Stimulated activated naive CD8-positive, alpha-beta T cell treated with anti-CD3 and anti-CD28 coated beads, Interleukin-15, Interleukin-2, amounts not matched to agents 100 U/mL and 50 U/mL, for 24 hours (primary cell): Measurements from ENCODE around the gene ISG15.
A peak's percentile ranks its signal among the peaks of the same experiment; 100 is the strongest.
"Not testable (repeated sequence)": the region's sequence is repeated elsewhere in the genome, so short reads cannot be mapped to it uniquely, and the experiment has no call there.

Experiments used
- ATAC-seq: fragments of 150-1000 bp; cut with Tn5 transposase; one replicate; pipeline ENCODE4 v1.10.0; 2021
- DNase-seq: peaks from one replicate; pipeline ENCODE4 v3.0.0; 2021

The ISG15 gene

GRCh38 chr1:994546-994945 is 18.8 kb upstream of the ISG15 start:
- DNase-seq, ATAC-seq: not testable (repeated sequence)

DNA sequence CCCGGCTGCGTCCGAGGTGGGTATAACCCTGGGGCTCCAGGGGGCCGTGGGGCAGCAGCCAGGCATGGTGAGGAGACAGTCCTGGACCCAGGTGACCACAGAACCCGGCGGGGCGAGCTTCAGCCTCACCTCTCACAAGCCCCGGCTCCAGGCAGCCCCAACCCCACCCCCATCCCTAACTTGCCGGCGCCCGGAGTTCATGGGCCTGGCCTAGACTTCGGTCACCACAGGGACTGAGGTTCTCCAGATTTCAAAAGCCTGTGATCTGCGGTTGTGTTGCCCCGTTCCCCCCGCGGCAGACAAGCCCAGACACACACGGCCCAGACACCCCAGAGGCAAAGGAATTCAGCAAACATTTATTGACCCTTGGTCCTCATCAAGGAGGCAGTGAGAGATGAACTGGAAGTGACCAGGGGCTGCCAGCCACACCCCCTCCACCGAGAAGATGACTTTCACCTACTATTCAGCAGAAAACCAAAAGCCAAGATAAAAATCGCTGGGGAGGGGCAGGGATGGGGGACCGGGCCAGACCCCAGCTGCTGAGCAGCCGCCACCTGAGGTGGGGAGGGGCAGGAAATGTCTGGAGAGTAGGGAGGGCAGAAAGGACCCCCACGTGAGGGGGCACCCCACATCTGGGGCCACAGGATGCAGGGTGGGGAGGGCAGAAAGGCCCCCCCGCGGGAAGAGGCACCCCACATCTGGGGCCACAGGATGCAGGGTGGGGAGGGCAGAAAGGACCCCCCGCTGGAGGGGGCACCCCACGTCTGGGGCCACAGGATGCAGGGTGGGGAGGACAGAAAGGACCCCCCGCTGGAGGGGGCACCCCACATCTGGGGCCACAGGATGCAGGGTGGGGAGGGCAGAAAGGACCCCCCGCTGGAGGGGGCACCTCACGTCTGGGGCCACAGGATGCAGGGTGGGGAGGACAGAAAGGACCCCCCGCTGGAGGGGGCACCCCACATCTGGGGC is 17.3 kb upstream of the ISG15 start:
- DNase-seq (no peak), ATAC-seq (no peak)

- DNase-seq: no peak
- no peak for ATAC-seq
Observed at GRCh38 chr1:996851-997712, 16.2 kb upstream of the ISG15 start.

DNA sequence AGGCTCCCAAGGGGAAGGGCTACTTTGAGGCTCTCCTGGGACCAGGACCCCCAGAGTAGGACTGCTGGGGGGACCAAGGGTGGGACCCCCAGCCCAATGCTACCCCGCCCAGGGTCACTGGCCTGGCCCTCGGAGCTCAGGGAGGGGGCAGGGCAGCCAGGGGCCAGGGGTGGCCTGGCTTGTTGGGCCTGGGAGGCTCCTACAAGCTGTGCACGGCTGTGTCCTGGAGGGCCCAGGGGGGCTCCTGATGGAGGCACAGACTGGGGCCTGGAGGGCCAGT is 15.6 kb upstream of the ISG15 start:
- DNase-seq (no peak), ATAC-seq (no peak)

DNA sequence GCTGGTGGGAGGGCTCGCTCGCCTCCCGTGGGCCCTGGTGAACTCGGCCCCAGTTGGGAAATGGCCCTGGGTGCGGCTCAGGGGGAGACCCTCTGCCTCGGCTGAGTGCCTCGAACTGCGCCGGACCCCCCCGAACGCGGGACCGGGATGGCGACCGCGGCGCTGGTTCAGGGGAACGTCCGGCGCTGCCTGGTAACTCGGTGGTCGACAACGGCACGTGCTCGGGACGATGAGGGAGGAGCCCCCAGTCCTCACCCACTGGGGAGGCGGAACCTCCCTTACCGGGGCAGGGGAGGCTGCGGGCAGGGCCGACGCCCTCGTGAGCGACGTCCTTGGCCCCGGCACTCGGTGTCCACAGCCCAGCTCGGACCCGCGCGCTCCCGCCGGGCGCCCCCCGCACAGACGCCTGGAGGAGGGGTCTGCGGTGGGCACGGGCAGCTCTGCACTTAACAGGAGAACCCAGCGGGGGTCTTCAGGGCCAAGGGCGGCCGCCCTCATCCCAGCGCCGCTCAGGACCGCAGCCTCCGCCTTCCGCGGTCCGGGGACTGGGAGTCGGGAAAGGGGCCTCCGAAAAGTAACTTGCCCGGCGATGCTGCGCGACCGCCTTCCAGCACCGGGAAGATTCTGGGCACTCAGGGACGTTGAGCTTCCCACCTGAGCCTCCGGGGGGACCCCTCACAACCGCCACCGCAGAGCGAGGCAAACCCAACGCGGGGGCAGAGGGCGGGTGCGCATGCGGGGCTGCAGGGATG is 15.1 kb upstream of the ISG15 start:
- DNase-seq: no peak

GRCh38 chr1:998745-998994 is 14.6 kb upstream of the ISG15 start:
- DNase-seq: no peak
- ATAC-seq: peak; percentile 2

More for the DNA sequence above, 15.1 kb upstream of the ISG15 start:
- no peak for ATAC-seq

- ATAC-seq (peak; percentile 8), DNase-seq (peak; percentile 35)
Observed at GRCh38 chr1:998995-999724, 14.1 kb upstream of the ISG15 start.

GRCh38 chr1:999725-1000356 is 13.5 kb upstream of the ISG15 start, which contains the start of gene HES4:
TSS of gene HES4 (minus strand) at chr1:1000097. CDS start at chr1:999973, 124 bp downstream.
- ATAC-seq: peak; percentile 37
- peak; percentile 72 for DNase-seq

GRCh38 chr1:1000357-1001056 is 12.8 kb upstream of the ISG15 start:
- ATAC-seq: peak; percentile 3
- peak; percentile 81 for DNase-seq

GRCh38 chr1:1001057-1001783 is 12.1 kb upstream of the ISG15 start:
- ATAC-seq (no peak), DNase-seq (no peak)

GRCh38 chr1:1003618-1004419 is 9.5 kb upstream of the ISG15 start:
- DNase-seq: no peak
- ATAC-seq: no peak

GRCh38 chr1:1004420-1004779 is 8.9 kb upstream of the ISG15 start:
- DNase-seq (no peak), ATAC-seq (no peak)

DNA sequence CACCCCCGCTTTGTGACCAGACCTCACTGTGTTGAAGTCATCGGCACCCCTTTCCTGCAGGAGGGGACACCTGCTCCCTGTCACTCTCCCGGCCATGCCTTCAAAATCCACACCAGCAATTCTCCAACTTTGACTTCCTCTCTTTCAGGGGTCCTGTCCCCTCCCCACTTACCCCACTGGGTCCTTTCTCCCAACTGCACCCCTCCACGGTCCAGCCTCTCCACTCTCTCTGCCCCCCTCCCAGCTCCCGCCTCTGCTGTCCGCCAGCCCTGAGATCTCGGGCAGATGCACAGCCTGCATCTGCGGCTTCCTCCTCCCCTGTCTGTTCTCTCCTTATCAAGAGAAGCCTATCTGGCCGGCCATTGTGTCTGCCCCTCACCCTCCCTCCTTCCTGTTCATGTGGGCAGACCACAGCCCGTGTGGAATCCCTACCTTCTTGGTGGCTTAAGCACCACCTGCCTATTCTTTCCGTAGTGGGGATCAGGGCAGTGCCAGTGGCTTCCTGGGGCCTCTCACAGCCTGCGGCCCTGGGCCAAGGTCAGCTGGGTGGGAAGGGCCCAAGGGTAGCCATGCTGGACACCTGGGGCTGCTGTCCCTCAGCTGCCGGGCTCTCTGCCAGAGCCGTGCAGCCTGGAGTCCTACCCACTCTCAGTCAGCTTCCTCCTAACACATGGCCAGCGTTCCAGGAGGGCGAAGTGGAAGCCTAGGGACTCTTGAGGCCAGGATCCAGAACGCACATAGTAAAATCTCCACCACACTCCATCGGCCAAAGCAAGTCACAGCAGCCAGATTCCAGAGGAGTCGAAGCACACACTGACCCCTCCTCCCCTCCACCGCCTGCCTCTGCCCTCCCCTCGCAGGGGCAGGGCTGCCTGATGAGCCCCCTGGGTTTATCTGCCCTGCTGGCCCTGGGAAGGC is 8.3 kb upstream of the ISG15 start:
- no peak for ATAC-seq
- DNase-seq: no peak

DNA sequence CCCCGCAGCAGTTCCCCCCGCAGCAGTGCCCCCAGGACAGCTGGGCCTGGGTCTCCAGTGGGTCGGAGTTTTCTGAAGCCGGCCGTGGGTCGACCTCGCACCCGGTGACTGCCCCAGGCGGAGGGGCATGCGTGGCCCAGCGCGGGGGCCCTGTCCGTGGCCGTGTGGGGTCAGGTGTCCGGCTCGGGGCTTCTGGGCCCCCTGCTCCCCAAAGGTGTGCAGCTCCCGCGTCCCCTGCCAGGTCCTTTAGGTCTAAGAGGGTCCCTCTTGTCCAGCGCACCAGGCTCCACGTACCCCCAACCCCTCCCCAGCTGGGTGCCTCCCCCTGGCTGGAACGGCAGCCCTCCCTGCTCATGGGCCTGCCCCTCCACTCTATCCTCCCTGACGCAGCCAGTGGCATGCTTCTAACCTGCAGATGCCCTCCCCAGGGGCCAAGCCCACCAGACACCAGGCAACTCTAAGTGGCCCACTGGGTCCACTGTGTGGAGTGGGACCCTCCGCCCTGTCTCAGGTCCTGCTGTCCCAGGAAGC is 7.5 kb upstream of the ISG15 start:
- ATAC-seq (no peak), DNase-seq (no peak)

DNA sequence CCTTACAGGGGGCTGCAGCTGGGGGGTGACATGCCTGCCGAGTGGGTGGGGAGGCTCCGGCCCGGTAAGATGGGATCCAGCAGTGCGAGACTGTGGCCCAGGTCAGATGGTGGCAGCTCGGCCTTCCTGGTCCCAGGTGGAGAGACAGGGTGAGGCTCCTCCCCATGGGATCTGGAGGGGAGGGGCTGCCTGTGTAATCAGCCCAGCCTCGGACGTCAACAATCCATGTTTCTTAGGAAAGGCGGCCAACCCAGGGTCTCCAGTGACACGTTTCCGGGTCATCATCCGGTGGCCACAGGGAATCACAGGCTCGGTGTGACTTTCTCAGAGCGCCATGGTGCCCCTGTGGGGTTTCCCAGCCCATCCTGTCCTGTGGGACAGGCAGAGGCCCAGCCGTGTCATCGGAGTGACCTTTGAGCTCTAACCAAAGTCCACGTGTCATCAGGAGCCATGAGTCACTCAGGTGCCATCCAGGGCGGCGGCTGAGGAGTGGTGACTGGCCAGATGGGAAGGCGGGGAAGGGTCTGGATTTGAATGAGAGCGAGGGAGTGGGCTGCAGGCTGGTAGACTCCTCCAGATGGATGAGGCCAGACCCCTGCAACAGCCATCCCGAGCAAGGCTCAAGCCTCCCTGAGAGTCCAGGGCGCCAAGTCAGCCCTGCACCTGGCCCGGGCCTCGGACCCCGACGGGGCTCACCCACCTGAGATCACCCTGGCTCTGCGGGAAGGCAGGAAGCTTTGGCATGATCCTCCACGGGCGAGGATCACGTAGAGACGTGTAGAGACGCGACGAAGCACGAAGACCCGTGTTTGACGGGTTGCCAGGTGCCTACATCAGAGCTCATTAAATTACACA is 6.8 kb upstream of the ISG15 start:
- no peak for DNase-seq
- no peak for ATAC-seq

- not testable (repeated sequence) for DNase-seq, ATAC-seq
Observed at GRCh38 chr1:1010131-1010530, 3.2 kb upstream of the ISG15 start.

- ATAC-seq (no peak), DNase-seq (no peak)
Observed at GRCh38 chr1:1011396-1011949, 1.8 kb upstream of the ISG15 start.
